22Rv1 (cell line): Measurements from ENCODE around the gene HOXB7.

Source experiments
- H3K27ac ChIP-seq: fragments of 450-650 bp; 2 replicates; pipeline ENCODE4 v1.5.1; 2017
- ZFX ChIP-seq: fragments of 450-650 bp; IDR thresholded peaks from 2 replicates; pipeline ENCODE4 v1.6.1; 2017; ENCODE audit warnings: antibody characterized with exemption, borderline replicate concordance
- TF ChIP-seq, protein P1 (sequence below): fragments of 450-650 bp; IDR thresholded peaks from 2 replicates; pipeline ENCODE4 v1.5.1; 2017; ENCODE audit warnings: mild to moderate bottlenecking

HOXB7 gene

DNA sequence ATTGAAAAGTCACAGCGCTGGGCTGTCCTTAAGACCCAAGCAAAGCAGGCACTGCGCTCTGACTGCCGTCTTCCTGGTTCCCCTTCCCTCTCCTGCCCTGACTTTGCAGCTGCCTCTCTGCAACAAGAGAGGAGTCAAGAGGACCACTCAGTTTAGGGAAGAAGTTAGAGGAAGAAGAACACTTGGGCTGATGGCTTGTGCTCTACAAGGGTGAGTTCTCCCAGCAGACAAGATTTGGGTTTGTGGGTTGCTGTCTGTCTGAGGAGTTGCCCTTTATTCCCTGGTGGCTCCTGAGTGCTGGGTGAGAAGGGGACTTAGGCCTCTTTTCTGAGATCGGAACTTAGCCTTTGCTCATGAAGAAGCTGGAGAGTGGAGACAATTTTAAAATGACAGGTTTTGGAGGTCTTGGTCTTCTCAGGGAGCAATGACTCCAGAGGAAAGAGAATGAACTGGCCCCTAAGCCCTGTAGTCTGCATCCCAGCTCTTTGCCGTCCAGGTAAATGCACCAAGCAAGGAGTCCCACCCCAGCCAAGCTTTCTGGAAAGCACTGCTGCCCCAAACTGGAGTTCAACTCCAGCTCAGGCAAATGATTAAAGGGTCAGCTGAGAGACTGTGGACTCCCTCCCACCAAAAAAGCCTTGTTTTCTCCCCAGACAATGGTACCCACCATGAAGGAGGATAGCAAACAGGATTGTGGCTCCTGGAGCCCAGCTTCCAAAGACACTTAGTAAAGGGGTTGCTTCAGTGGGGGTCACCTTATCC lies 18.0 kb upstream of the HOXB7 start:
- H3K27ac ChIP-seq = no peak overlapping the region
- TF ChIP-seq, protein P1, sequence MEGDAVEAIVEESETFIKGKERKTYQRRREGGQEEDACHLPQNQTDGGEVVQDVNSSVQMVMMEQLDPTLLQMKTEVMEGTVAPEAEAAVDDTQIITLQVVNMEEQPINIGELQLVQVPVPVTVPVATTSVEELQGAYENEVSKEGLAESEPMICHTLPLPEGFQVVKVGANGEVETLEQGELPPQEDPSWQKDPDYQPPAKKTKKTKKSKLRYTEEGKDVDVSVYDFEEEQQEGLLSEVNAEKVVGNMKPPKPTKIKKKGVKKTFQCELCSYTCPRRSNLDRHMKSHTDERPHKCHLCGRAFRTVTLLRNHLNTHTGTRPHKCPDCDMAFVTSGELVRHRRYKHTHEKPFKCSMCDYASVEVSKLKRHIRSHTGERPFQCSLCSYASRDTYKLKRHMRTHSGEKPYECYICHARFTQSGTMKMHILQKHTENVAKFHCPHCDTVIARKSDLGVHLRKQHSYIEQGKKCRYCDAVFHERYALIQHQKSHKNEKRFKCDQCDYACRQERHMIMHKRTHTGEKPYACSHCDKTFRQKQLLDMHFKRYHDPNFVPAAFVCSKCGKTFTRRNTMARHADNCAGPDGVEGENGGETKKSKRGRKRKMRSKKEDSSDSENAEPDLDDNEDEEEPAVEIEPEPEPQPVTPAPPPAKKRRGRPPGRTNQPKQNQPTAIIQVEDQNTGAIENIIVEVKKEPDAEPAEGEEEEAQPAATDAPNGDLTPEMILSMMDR = no peak
- TF ChIP-seq ZFX = no peak

DNA sequence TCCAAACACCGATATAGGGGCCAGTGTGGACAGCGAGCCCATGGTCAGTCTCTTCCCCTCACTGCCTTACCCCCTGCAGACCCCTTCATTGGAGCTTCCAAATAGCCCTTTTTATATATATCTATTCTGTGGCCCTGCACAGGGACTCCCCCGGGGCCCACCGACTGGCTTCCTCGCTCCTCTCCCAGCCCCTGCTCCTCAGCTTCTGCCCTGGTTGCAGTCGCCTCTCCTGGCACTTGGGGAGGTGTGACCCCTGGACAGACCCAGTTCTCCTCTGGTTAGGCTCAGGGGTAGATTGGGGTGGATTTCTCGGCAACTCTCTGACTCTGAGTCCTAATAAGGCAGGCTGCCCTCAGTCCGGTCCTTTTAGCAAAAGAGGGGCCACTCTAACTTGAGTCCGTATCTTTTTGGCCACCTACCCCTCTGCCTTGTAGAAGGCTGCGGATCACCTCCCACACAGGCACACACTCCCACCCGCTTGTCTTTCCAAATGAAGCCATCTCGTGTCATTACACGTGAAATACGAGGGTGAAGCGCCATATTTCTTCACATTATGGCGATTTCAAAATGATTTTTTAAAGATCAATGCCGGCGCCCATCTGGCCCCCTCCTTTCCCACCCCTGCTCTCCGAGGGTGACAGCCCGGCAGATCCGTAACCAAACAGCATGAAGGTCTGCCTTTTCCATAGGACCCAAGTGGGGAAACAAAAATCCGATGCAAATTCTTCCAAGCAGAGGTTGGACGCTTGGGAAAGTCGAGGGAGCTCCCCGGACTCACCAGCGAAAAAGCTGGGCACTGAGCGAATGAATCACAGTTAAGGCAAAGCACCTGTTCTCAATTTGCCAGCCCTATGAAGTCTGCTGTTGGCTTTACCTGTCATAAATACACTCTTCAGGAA lies 17.1 kb upstream of the HOXB7 start:
- H3K27ac ChIP-seq = no peak overlapping the region
- TF ChIP-seq, protein P1 = no peak
- no peak for TF ChIP-seq ZFX

DNA sequence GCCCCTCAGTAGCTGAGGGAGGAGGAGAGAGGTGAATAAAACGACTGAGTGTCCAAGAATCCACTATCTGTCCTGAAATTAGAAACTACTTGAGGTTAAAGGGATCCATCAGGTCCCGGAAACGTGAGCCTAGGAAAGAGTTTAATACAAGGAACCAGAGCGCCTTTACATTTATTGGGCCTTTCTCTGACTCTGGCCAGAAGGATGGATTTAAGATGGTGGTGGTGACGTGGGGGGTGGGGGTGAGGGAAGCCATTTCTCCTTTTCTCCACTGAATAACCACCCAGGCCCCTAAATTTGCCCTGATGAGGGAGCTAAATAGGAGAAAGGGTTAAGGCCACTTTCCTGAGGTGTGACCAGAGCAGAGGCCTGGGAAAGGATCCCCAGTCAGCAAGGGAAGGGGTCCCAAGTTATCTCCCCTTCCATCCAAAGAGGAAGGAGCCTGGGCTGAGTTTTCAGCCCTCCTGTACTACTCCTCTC lies 16.3 kb upstream of the HOXB7 start:
- TF ChIP-seq, protein P1 = no peak
- TF ChIP-seq ZFX = no peak
- no peak overlapping the region for H3K27ac ChIP-seq

DNA sequence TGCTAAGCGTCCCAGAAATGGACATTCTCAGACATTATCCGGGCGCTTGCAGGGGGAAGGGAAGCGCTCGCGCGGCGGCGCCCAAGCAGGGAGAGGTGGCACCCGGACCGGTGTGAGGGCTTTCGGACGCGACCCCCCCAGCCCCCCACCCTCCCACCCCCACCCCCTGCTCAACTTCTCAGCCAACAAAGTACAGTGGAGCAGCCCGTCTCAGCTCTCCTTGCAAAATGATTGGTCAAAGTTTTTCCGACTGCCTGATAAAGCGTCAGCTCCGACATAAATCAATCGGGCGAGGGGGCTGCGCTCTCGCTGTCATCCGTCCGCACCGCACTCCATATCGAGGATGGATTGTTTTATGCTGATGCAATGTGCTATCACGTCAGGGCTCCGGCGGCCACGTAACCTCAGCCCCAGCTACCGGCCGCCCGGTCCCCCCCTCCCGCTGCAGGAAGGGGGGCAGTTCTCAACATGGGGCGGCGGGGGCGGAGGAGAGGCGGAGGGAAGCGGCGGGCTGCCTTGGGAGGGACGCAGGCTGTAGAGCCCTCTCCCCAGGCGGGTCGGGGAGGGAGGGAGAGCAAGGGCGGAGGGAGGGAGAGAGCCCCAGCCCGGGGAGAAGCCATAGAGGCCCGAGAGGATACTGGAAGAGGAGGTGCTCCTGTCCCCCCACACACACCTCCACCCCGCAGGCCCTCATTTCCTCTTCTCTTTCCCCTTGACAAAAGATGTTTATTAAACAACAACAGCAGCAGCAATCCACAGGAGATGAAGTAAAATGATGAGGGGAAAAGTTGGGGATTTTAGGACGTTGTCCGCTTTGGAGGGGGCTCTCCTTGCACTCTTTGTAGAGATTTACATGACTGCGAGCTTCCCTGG lies 15.7 kb upstream of the HOXB7 start, which contains the start of gene HOXB9:
HOXB9 (minus strand) TSS at position 114 of the 873 bp plus-strand sequence; CDS start at position 25, 89 bp downstream.
- TF ChIP-seq, protein P1 = no peak
- no peak for TF ChIP-seq ZFX
- H3K27ac ChIP-seq = peak within 1 kb of the TSS; percentile 69

DNA sequence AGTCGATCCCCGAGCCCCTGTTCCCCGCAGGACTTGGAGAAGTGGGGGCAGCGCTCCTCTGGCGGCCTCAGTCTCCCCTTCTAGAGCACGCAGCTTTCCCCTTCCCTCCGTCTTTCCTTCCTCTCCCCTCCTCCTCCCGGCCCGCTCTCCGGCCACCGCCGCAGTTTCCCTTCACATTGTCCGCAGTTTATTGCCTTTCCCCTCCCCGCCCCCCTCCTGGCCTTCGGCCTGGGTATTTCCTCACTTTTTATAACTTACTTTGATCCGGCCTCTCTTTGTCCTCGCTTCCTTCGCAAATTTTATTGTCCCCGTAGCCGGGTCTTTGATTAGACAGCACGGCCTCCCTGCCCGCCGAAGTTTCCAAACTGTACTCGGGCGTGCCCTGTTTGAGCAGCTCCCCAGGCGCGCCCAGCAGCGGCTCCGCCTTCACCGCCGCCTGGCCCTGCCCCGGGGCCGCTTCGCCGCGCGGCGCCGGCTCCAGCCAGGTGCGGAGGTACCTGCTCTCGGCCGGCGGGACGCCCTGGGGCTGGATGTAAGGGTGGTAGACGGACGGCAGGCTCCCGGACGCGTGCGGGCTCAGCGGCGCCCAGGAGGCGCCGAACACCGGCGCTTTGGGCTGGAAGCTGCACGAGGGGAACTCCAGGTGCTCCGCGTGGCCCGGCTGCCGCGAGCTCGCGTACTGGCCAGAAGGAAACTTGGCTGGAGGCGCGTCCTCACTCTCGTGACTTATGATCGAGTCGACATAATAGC lies 14.9 kb upstream of the HOXB7 start:
- TF ChIP-seq ZFX = no peak
- peak overlapping the region; percentile 69 for H3K27ac ChIP-seq

DNA sequence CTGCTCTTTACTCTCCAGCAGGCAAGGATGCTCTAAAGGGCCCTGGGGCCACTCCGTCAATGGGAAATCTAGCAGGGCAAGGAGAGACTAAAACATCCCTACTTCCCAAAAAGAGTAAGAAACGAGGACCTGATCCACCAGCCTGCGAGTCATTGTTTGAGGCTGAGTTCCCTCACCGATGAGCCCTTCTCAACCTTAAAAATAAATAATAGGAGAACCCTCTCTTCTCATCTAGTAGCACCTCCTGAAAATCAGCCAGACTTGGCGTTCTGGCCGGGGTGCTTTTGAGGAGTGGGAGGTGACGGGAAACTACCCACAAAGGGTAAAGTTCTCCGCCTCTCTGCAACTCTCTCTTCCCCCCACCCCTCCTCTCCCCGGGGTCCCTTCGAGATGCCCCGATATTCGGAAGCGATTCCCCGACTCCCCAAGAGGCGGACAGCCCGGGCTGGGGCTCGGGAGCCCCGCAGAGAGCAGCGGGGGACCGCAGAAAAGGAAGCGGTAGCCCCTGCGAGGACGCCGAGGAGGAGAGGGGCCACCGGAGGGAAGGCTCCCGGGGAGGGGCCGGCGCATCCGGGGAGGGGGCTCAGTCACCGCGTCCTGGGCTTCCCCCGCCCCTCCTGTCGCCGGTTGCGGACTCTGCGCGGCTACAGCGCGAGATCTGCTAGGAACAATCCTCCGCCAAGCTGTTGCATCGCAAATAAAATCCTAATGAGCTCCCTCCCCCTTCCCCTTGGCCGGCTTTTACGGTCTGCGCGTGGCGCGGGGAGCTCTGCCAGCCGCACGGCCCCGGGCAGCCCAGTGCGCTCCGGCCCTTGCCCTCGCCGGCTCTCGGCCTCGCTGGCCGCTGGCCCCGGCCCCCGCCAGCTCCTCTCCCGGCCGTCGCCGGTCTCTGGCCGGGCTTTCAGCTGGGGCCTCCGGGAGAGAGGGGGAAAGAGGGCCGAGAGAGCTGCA lies 14.0 kb upstream of the HOXB7 start:
- H3K27ac ChIP-seq = peak overlapping the region; percentile 69
- TF ChIP-seq, protein P1 = no peak
- no peak for TF ChIP-seq ZFX
